Measurements from ENCODE around the gene IRAK2. TPM values are rescaled to one million over a fixed set of nuclear protein-coding genes. Genes with fewer than 3 reads are reported as not detected.
"Not testable (repeated sequence)": the region's sequence is repeated elsewhere in the genome, so short reads cannot be mapped to it uniquely, and the experiment has no call there.

Gene IRAK2
- total and polyA plus RNA-seq, 5 donors, result 0.63 to 1.5 (median 1.4) TPM

DNA sequence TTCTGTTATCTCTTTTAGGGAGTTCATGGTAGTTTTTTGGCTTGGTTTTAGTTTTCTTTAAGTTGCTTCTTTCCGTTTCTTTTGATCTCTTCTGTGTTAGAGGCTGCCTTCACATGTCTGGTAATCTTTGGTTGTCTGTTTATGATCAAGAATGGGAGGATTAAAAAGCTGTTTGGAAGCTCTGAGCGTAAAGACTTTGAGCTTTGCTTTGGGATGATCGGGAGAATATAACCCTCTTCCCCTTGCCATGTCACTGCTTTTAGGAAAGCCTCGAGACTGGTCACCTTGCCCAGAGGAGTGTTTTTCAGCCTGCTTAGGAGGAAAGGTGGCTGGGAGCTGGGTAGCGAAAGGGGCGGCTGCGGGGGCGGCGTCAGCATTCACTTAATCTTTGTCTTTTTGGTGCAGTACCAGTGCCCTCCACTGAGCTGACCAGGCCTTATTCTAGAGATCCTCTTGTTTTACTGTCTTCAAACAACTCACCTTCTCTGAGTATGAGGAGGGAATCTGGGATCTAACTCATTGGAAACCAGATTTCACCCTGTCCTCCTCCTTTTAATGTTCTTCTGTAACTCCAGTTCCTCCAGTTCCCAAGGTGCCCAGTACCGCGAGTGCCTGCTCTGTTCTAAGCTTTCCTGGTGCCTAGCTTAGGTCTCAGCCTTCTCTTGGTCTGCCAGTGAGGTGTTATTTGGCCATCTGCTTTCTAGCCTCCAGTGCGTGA lies 99.1 kb downstream of the IRAK2 start:
- Histone ChIP-seq H3K4me3 (ENCODE audit: low read length) (no peak overlapping the region), H3K27ac (ENCODE audit: low read length) (no peak overlapping the region), H3K27me3 (ENCODE audit: control insufficient read depth, insufficient read depth) (no peaks in the 10 kb centered on the region), H3K4me1 (ENCODE audit: control insufficient read depth, insufficient read depth, low read length) (peaks cover 5% of the 10 kb centered on the region), H3K9me3 (ENCODE audit: control insufficient read depth, low read length) (no peaks in the 10 kb centered on the region)
- intact Hi-C loops (cut with DNase I), result no loop called here
- WGBS, result 56% methylated on average over 12 of the region's 12 CpGs
- DNase-seq, result peak in 1 of 3 donors; percentile 62
- ATAC-seq, result peak; percentile 69 to 86

GRCh38 chr3:10265833-10266232 lies 101.1 kb downstream of the IRAK2 start:
- DNase-seq (no peak), ATAC-seq (no peak)
- Histone ChIP-seq H3K27me3 (ENCODE audit: control insufficient read depth, insufficient read depth) (no peaks in the 10 kb centered on the region), H3K9me3 (ENCODE audit: control insufficient read depth, low read length) (no peaks in the 10 kb centered on the region), H3K4me3 (ENCODE audit: low read length) (no peak overlapping the region), H3K4me1 (ENCODE audit: control insufficient read depth, insufficient read depth, low read length) (peaks cover 5% of the 10 kb centered on the region), H3K27ac (ENCODE audit: low read length) (no peak overlapping the region)
- intact Hi-C loops (cut with DNase I), result no loop called here
- WGBS, result 97% methylated on average over 2 of the region's 2 CpGs

DNA sequence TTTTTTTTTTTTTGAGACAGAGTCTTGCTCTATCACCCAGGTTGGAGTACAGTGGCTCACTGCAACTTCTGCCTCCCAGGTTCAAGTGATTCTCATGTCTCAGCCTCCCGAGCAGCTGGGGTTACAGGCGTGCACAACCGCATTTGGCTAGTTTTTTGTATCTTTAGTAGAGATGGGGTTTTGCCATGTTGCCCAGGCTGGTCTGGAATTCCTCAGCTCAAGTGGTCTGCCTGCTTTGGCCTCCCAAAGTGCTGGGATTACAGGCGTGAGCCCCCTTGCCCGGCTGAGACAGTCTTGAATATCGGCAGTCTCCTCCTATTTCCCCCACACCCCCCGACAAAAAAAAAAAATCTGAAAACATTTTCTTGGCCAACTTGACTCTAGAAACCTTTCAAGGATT lies 102.2 kb downstream of the IRAK2 start:
- intact Hi-C loops (cut with DNase I); DNase-seq; H3K9me3 ChIP-seq (ENCODE audit: control insufficient read depth, low read length); H3K4me1 ChIP-seq (ENCODE audit: control insufficient read depth, insufficient read depth, low read length); H3K4me3 ChIP-seq (ENCODE audit: low read length); ATAC-seq; H3K27me3 ChIP-seq (ENCODE audit: control insufficient read depth, insufficient read depth); H3K27ac ChIP-seq (ENCODE audit: low read length): not testable (repeated sequence)
- 77% methylated on average over 7 of the region's 7 CpGs for WGBS

DNA sequence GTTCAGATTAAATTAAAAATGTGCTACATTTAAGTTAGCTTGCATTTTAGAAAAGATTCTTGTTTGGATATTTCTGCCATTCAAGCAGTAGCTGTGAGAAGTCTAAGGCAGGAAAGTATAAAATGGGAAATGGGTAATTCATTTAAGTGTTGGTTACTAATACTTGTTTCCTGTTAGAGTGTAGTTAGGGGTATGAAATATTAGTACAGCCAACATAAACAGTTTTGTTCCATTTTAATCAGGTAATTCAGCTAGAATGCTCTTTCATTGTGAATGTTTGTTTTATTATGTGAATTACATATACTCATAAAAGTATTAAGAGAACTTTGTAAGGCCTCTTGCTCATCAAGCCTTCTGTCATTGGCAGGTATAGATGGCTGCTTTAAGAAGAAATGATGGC lies 103.4 kb downstream of the IRAK2 start:
- Histone ChIP-seq H3K27me3 (ENCODE audit: control insufficient read depth, insufficient read depth) (no peaks in the 10 kb centered on the region), H3K4me3 (ENCODE audit: low read length) (no peak overlapping the region), H3K4me1 (ENCODE audit: control insufficient read depth, insufficient read depth, low read length) (peaks cover 5% of the 10 kb centered on the region), H3K27ac (ENCODE audit: low read length) (no peak overlapping the region), H3K9me3 (ENCODE audit: control insufficient read depth, low read length) (no peaks in the 10 kb centered on the region)
- no peak for ATAC-seq
- intact Hi-C loops (cut with DNase I), result no loop called here
- no peak for DNase-seq

GRCh38 chr3:10268930-10269329 lies 104.2 kb downstream of the IRAK2 start:
- ATAC-seq, result no peak
- Histone ChIP-seq H3K4me3 (ENCODE audit: low read length) (no peak overlapping the region), H3K4me1 (ENCODE audit: control insufficient read depth, insufficient read depth, low read length) (peaks cover 2% of the 10 kb centered on the region), H3K27me3 (ENCODE audit: control insufficient read depth, insufficient read depth) (no peaks in the 10 kb centered on the region), H3K27ac (ENCODE audit: low read length) (no peak overlapping the region), H3K9me3 (ENCODE audit: control insufficient read depth, low read length) (no peaks in the 10 kb centered on the region)
- intact Hi-C loops (cut with DNase I), result no loop called here
- WGBS, result 77% methylated on average over 5 of the region's 5 CpGs
- DNase-seq, result no peak

- WGBS, result 97% methylated on average over 5 of the region's 5 CpGs
- Histone ChIP-seq H3K27me3 (ENCODE audit: control insufficient read depth, insufficient read depth) (no peaks in the 10 kb centered on the region), H3K27ac (ENCODE audit: low read length) (no peak overlapping the region), H3K9me3 (ENCODE audit: control insufficient read depth, low read length) (no peaks in the 10 kb centered on the region), H3K4me3 (ENCODE audit: low read length) (no peak overlapping the region), H3K4me1 (ENCODE audit: control insufficient read depth, insufficient read depth, low read length) (peaks cover 2% of the 10 kb centered on the region)
- ATAC-seq (no peak), DNase-seq (no peak)
- intact Hi-C loops (cut with DNase I), result no loop called here
Observed at GRCh38 chr3:10269443-10269842, 104.7 kb downstream of the IRAK2 start.

DNA sequence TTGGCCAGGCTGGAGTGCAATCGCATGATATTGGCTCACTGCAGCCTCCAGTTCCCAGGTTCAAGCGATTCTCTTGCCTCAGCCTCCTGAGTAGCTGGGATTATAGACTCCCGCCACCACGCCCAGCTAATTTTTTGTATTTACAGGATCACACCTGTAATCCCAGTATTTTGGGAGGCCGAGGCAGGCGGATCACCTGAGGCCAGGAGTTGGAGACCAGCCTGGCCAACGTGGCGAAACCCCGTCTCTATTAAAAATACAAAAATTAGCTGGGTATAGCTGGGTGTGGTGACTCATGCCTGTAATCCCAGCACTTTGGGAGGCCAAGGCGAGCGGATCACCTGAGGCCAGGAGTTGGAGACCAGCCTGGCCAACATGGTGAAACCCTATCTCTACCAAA lies 107.8 kb downstream of the IRAK2 start:
- H3K4me3 ChIP-seq (ENCODE audit: low read length); H3K27ac ChIP-seq (ENCODE audit: low read length); H3K27me3 ChIP-seq (ENCODE audit: control insufficient read depth, insufficient read depth); DNase-seq; ATAC-seq; H3K9me3 ChIP-seq (ENCODE audit: control insufficient read depth, low read length); H3K4me1 ChIP-seq (ENCODE audit: control insufficient read depth, insufficient read depth, low read length); intact Hi-C loops (cut with DNase I): not testable (repeated sequence)
- 98% methylated on average over 11 of the region's 11 CpGs for WGBS

GRCh38 chr3:10272977-10273376 lies 108.3 kb downstream of the IRAK2 start:
- H3K9me3 ChIP-seq (ENCODE audit: control insufficient read depth, low read length), result no peaks in the 10 kb centered on the region
- 93% methylated on average over 2 of the region's 2 CpGs for WGBS
- intact Hi-C loops (cut with DNase I), result no loop called here
- H3K4me1 ChIP-seq (ENCODE audit: control insufficient read depth, insufficient read depth, low read length), result no peaks in the 10 kb centered on the region
- ATAC-seq, result no peak
- no peak overlapping the region for H3K27ac ChIP-seq (ENCODE audit: low read length)
- no peak overlapping the region for H3K4me3 ChIP-seq (ENCODE audit: low read length)
- no peaks in the 10 kb centered on the region for H3K27me3 ChIP-seq (ENCODE audit: control insufficient read depth, insufficient read depth)
- no peak for DNase-seq

- ATAC-seq, result no peak
- no peak overlapping the region for H3K4me3 ChIP-seq (ENCODE audit: low read length)
- H3K9me3 ChIP-seq (ENCODE audit: control insufficient read depth, low read length), result no peaks in the 10 kb centered on the region
- no peaks in the 10 kb centered on the region for H3K4me1 ChIP-seq (ENCODE audit: control insufficient read depth, insufficient read depth, low read length)
- 28% methylated on average over 1 of the region's 1 CpG for WGBS
- no peak for DNase-seq
- intact Hi-C loops (cut with DNase I), result no loop called here
- H3K27me3 ChIP-seq (ENCODE audit: control insufficient read depth, insufficient read depth), result no peaks in the 10 kb centered on the region
- no peak overlapping the region for H3K27ac ChIP-seq (ENCODE audit: low read length)
Observed at GRCh38 chr3:10273702-10274305, 109.1 kb downstream of the IRAK2 start.

DNA sequence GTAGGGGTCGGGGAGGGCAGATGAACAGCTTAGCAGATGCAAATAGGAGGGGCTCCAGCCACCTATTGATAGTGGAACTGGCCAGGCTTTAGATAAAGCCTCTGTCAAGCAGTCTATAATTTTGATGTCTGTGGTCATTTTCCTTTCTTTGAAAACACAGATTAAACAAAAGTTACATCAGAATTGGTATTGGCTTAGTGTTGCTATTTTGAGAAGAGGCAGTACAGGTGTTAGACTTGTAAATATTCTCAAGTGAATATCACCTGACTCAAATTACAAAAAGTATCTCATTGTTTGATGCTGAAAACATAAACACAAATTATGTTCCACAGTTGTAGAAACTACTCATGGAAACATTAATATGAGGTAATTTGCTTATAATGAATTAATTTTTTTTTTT lies 109.9 kb downstream of the IRAK2 start:
- intact Hi-C loops (cut with DNase I), result no loop called here
- WGBS, result 61% methylated on average over 1 of the region's 1 CpG
- Histone ChIP-seq H3K4me3 (ENCODE audit: low read length) (no peak overlapping the region), H3K27ac (ENCODE audit: low read length) (no peak overlapping the region), H3K4me1 (ENCODE audit: control insufficient read depth, insufficient read depth, low read length) (no peaks in the 10 kb centered on the region), H3K27me3 (ENCODE audit: control insufficient read depth, insufficient read depth) (no peaks in the 10 kb centered on the region), H3K9me3 (ENCODE audit: control insufficient read depth, low read length) (no peaks in the 10 kb centered on the region)
- ATAC-seq (no peak), DNase-seq (no peak)

DNA sequence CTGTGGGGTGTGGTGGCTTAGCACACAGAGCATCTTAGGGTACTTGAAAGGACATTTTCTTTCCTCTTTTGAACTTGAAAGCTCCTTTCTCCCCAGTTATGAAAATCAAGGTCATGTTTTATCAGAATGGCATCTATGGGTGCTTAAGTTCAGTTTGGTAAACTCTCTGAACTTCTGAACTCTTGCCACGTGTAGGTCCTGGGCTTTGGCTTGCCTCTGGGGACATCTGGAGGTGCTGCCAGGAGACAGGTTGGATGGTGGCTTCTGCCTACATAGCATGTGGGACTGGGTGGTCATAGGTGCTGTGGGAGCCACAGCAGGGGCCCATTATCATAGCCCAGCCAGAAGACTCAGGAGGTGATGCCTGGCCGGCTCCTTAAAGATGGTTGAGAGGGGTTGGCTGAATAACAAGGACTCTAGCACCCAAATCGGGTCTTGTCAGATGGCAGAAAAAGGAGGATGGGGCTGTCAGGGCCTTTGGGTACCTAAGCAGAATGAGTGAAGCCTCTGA lies 112.5 kb downstream of the IRAK2 start:
- Histone ChIP-seq H3K27ac (ENCODE audit: low read length) (no peak overlapping the region), H3K27me3 (ENCODE audit: control insufficient read depth, insufficient read depth) (no peaks in the 10 kb centered on the region), H3K4me3 (ENCODE audit: low read length) (no peak overlapping the region), H3K9me3 (ENCODE audit: control insufficient read depth, low read length) (no peaks in the 10 kb centered on the region), H3K4me1 (ENCODE audit: control insufficient read depth, insufficient read depth, low read length) (no peaks in the 10 kb centered on the region)
- DNase-seq (no peak), ATAC-seq (no peak)
- 85% methylated on average over 3 of the region's 3 CpGs for WGBS
- intact Hi-C loops (cut with DNase I), result no loop called here
